ENCODE measurements around the gene MAD1L1. TPM values are rescaled to one million over a fixed set of nuclear protein-coding genes. Genes with fewer than 3 reads are reported as not detected.

Gene MAD1L1
- polyA plus RNA-seq, 2 donors: 18.0 to 24.9 TPM

GRCh38 chr7:1989049-1989860 is 243.5 kb downstream of the MAD1L1 start:
- no peak overlapping the region for H3K27ac ChIP-seq (ENCODE audit: low read depth in 2 of 2, low read length in 1 of 2)
- H3K9me3 ChIP-seq (ENCODE audit: control insufficient read depth in 2 of 2, insufficient read depth in 1 of 2, low read depth in 1 of 2, low read length in 1 of 2): no peaks in the 10 kb centered on the region
- no peak overlapping the region for H3K4me3 ChIP-seq (ENCODE audit: low read depth in 1 of 2, low read length in 2 of 2)
- H3K36me3 ChIP-seq (ENCODE audit: control insufficient read depth in 2 of 2, insufficient read depth in 2 of 2, low read length in 1 of 2): peaks cover 0 to 3% of the 10 kb centered on the region in 2 donors
- H3K27me3 ChIP-seq (ENCODE audit: control insufficient read depth in 1 of 2, insufficient read depth in 2 of 2, low read length in 2 of 2): no peaks in the 10 kb centered on the region
- no peaks in the 10 kb centered on the region for H3K4me1 ChIP-seq (ENCODE audit: control insufficient read depth in 2 of 2, insufficient read depth in 2 of 2, low read length in 1 of 2)
- WGBS, 2 donors: 97% methylated on average over 39 of the region's 39 CpGs

- Histone ChIP-seq H3K27me3 (ENCODE audit: control insufficient read depth in 1 of 2, insufficient read depth in 2 of 2, low read length in 2 of 2) (no peaks in the 10 kb centered on the region), H3K9me3 (ENCODE audit: control insufficient read depth in 2 of 2, insufficient read depth in 1 of 2, low read depth in 1 of 2, low read length in 1 of 2) (no peaks in the 10 kb centered on the region), H3K27ac (ENCODE audit: low read depth in 2 of 2, low read length in 1 of 2) (no peak overlapping the region), H3K4me3 (ENCODE audit: low read depth in 1 of 2, low read length in 2 of 2) (no peak overlapping the region), H3K4me1 (ENCODE audit: control insufficient read depth in 2 of 2, insufficient read depth in 2 of 2, low read length in 1 of 2) (no peaks in the 10 kb centered on the region), H3K36me3 (ENCODE audit: control insufficient read depth in 2 of 2, insufficient read depth in 2 of 2, low read length in 1 of 2) (peaks cover 0 to 3% of the 10 kb centered on the region in 2 donors)
- 93 to 95% methylated on average over 17 of the region's 17 CpGs for WGBS, 2 donors
These were observed 244.2 kb downstream of the MAD1L1 start for GRCh38 chr7:1988533-1988930.

- Histone ChIP-seq H3K27me3 (ENCODE audit: control insufficient read depth in 1 of 2, insufficient read depth in 2 of 2, low read length in 2 of 2) (no peaks in the 10 kb centered on the region), H3K9me3 (ENCODE audit: control insufficient read depth in 2 of 2, insufficient read depth in 1 of 2, low read depth in 1 of 2, low read length in 1 of 2) (no peaks in the 10 kb centered on the region), H3K36me3 (ENCODE audit: control insufficient read depth in 2 of 2, insufficient read depth in 2 of 2, low read length in 1 of 2) (peaks cover 0 to 3% of the 10 kb centered on the region in 2 donors), H3K4me1 (ENCODE audit: control insufficient read depth in 2 of 2, insufficient read depth in 2 of 2, low read length in 1 of 2) (no peaks in the 10 kb centered on the region), H3K4me3 (ENCODE audit: low read depth in 1 of 2, low read length in 2 of 2) (no peak overlapping the region), H3K27ac (ENCODE audit: low read depth in 2 of 2, low read length in 1 of 2) (no peak overlapping the region)
- WGBS, 2 donors: 93 to 96% methylated on average over 43 of the region's 43 CpGs
These were observed 244.9 kb downstream of the MAD1L1 start for GRCh38 chr7:1987591-1988532.

GRCh38 chr7:1987084-1987535 is 245.6 kb downstream of the MAD1L1 start:
- 96 to 97% methylated on average over 23 of the region's 23 CpGs for WGBS, 2 donors
- H3K9me3 ChIP-seq (ENCODE audit: control insufficient read depth in 2 of 2, insufficient read depth in 1 of 2, low read depth in 1 of 2, low read length in 1 of 2): no peaks in the 10 kb centered on the region
- no peaks in the 10 kb centered on the region for H3K4me1 ChIP-seq (ENCODE audit: control insufficient read depth in 2 of 2, insufficient read depth in 2 of 2, low read length in 1 of 2)
- H3K36me3 ChIP-seq (ENCODE audit: control insufficient read depth in 2 of 2, insufficient read depth in 2 of 2, low read length in 1 of 2): peaks cover 0 to 3% of the 10 kb centered on the region in 2 donors
- no peak overlapping the region for H3K27ac ChIP-seq (ENCODE audit: low read depth in 2 of 2, low read length in 1 of 2)
- H3K27me3 ChIP-seq (ENCODE audit: control insufficient read depth in 1 of 2, insufficient read depth in 2 of 2, low read length in 2 of 2): no peaks in the 10 kb centered on the region
- no peak overlapping the region for H3K4me3 ChIP-seq (ENCODE audit: low read depth in 1 of 2, low read length in 2 of 2)

GRCh38 chr7:1986366-1987083 is 246.2 kb downstream of the MAD1L1 start:
- no peaks in the 10 kb centered on the region for H3K9me3 ChIP-seq (ENCODE audit: control insufficient read depth in 2 of 2, insufficient read depth in 1 of 2, low read depth in 1 of 2, low read length in 1 of 2)
- no peak overlapping the region for H3K4me3 ChIP-seq (ENCODE audit: low read depth in 1 of 2, low read length in 2 of 2)
- H3K27ac ChIP-seq (ENCODE audit: low read depth in 2 of 2, low read length in 1 of 2): no peak overlapping the region
- H3K4me1 ChIP-seq (ENCODE audit: control insufficient read depth in 2 of 2, insufficient read depth in 2 of 2, low read length in 1 of 2): no peaks in the 10 kb centered on the region
- WGBS, 2 donors: 94 to 97% methylated on average over 31 of the region's 31 CpGs
- no peaks in the 10 kb centered on the region for H3K27me3 ChIP-seq (ENCODE audit: control insufficient read depth in 1 of 2, insufficient read depth in 2 of 2, low read length in 2 of 2)
- peaks cover 0 to 3% of the 10 kb centered on the region in 2 donors for H3K36me3 ChIP-seq (ENCODE audit: control insufficient read depth in 2 of 2, insufficient read depth in 2 of 2, low read length in 1 of 2)

GRCh38 chr7:1985936-1986335 is 246.8 kb downstream of the MAD1L1 start:
- Histone ChIP-seq H3K4me1 (ENCODE audit: control insufficient read depth in 2 of 2, insufficient read depth in 2 of 2, low read length in 1 of 2) (no peaks in the 10 kb centered on the region), H3K36me3 (ENCODE audit: control insufficient read depth in 2 of 2, insufficient read depth in 2 of 2, low read length in 1 of 2) (peaks cover 0 to 3% of the 10 kb centered on the region in 2 donors)
- WGBS, 2 donors: 96 to 97% methylated on average over 9 of the region's 9 CpGs

GRCh38 chr7:1985042-1985441 is 247.7 kb downstream of the MAD1L1 start:
- Histone ChIP-seq H3K36me3 (ENCODE audit: control insufficient read depth in 2 of 2, insufficient read depth in 2 of 2, low read length in 1 of 2) (peaks cover 0 to 6% of the 10 kb centered on the region in 2 donors), H3K27ac (ENCODE audit: low read depth in 2 of 2, low read length in 1 of 2) (no peak overlapping the region), H3K4me3 (ENCODE audit: low read depth in 1 of 2, low read length in 2 of 2) (no peak overlapping the region), H3K4me1 (ENCODE audit: control insufficient read depth in 2 of 2, insufficient read depth in 2 of 2, low read length in 1 of 2) (no peaks in the 10 kb centered on the region), H3K9me3 (ENCODE audit: control insufficient read depth in 2 of 2, insufficient read depth in 1 of 2, low read depth in 1 of 2, low read length in 1 of 2) (no peaks in the 10 kb centered on the region), H3K27me3 (ENCODE audit: control insufficient read depth in 1 of 2, insufficient read depth in 2 of 2, low read length in 2 of 2) (no peaks in the 10 kb centered on the region)
- WGBS, 2 donors: 83 to 86% methylated on average over 13 of the region's 13 CpGs

More at GRCh38 chr7:1985936-1986335, 246.8 kb downstream of the MAD1L1 start:
- Histone ChIP-seq H3K27me3 (ENCODE audit: control insufficient read depth in 1 of 2, insufficient read depth in 2 of 2, low read length in 2 of 2) (no peaks in the 10 kb centered on the region), H3K4me3 (ENCODE audit: low read depth in 1 of 2, low read length in 2 of 2) (no peak overlapping the region), H3K27ac (ENCODE audit: low read depth in 2 of 2, low read length in 1 of 2) (no peak overlapping the region), H3K9me3 (ENCODE audit: control insufficient read depth in 2 of 2, insufficient read depth in 1 of 2, low read depth in 1 of 2, low read length in 1 of 2) (no peaks in the 10 kb centered on the region)

- WGBS, 2 donors: 87 to 96% methylated on average over 6 of the region's 6 CpGs
- H3K36me3 ChIP-seq (ENCODE audit: control insufficient read depth in 2 of 2, insufficient read depth in 2 of 2, low read length in 1 of 2): peaks cover 0 to 16% of the 10 kb centered on the region in 2 donors
- H3K4me3 ChIP-seq (ENCODE audit: low read depth in 1 of 2, low read length in 2 of 2): no peak overlapping the region
- no peaks in the 10 kb centered on the region for H3K4me1 ChIP-seq (ENCODE audit: control insufficient read depth in 2 of 2, insufficient read depth in 2 of 2, low read length in 1 of 2)
- no peak overlapping the region for H3K27ac ChIP-seq (ENCODE audit: low read depth in 2 of 2, low read length in 1 of 2)
- peaks cover 2% of the 10 kb centered on the region in 2 donors for H3K9me3 ChIP-seq (ENCODE audit: control insufficient read depth in 2 of 2, insufficient read depth in 1 of 2, low read depth in 1 of 2, low read length in 1 of 2)
- no peaks in the 10 kb centered on the region for H3K27me3 ChIP-seq (ENCODE audit: control insufficient read depth in 1 of 2, insufficient read depth in 2 of 2, low read length in 2 of 2)
These were observed 250.9 kb downstream of the MAD1L1 start for GRCh38 chr7:1981878-1982230.

GRCh38 chr7:1981201-1981877 is 251.4 kb downstream of the MAD1L1 start:
- Histone ChIP-seq H3K4me1 (ENCODE audit: control insufficient read depth in 2 of 2, insufficient read depth in 2 of 2, low read length in 1 of 2) (no peaks in the 10 kb centered on the region), H3K36me3 (ENCODE audit: control insufficient read depth in 2 of 2, insufficient read depth in 2 of 2, low read length in 1 of 2) (peaks cover 0 to 16% of the 10 kb centered on the region in 2 donors), H3K27ac (ENCODE audit: low read depth in 2 of 2, low read length in 1 of 2) (no peak overlapping the region), H3K4me3 (ENCODE audit: low read depth in 1 of 2, low read length in 2 of 2) (no peak overlapping the region), H3K27me3 (ENCODE audit: control insufficient read depth in 1 of 2, insufficient read depth in 2 of 2, low read length in 2 of 2) (no peaks in the 10 kb centered on the region), H3K9me3 (ENCODE audit: control insufficient read depth in 2 of 2, insufficient read depth in 1 of 2, low read depth in 1 of 2, low read length in 1 of 2) (peaks cover 2% of the 10 kb centered on the region in 2 donors)
- WGBS, 2 donors: 83 to 88% methylated on average over 19 of the region's 19 CpGs

Measured in esophagus (tissue), 2 donors.